Loucy (cell line): ENCODE results near the gene ALDH1A3.

ENCODE experiments used
- EZH2phosphoT487 ChIP-seq: fragments of 200-600 bp; IDR thresholded peaks from 2 replicates; pipeline ENCODE4 v1.6.1; 2018; ENCODE audit warnings: antibody characterized with exemption, mild to moderate bottlenecking, moderate library complexity, borderline replicate concordance
- TF ChIP-seq, protein P1 (sequence below): fragments of 200-600 bp; sonication (generic); conservative IDR thresholded peaks from 2 replicates; pipeline ENCODE4 v1.5.1; 2014; ENCODE audit warnings: mild to moderate bottlenecking, antibody characterized with exemption, low read length

DNA sequence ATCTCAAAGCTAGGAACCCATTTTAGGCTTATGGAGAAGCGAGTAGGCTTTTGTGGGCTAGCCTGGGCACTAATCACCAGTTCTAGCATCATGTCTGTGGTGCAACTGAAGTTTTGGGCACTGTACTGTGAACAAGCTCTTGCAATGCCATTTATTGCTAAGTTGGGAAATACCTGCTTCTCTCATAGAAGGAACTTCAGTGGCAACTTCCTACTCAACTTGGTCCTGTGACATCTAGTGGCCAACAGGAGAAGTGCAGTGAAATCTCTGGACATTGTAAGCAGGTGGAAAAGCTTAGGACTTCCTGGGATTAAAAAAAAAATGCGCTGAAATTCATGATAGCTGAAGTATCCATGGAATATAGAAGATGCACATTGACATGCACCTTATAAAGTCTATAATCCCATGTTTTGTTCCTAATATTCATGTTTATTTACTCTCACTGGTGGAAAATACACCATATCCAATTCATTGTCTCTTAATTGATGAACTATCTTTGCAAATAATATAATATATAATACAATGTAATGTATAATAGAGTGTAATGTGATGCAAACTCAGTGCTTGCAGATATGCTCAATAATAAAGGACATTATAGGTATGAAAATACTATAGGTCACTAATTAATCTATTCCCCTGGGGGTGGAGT, 6.5 kb upstream of the ALDH1A3 start:
- no peak for TF ChIP-seq EZH2phosphoT487
- TF ChIP-seq, protein P1, sequence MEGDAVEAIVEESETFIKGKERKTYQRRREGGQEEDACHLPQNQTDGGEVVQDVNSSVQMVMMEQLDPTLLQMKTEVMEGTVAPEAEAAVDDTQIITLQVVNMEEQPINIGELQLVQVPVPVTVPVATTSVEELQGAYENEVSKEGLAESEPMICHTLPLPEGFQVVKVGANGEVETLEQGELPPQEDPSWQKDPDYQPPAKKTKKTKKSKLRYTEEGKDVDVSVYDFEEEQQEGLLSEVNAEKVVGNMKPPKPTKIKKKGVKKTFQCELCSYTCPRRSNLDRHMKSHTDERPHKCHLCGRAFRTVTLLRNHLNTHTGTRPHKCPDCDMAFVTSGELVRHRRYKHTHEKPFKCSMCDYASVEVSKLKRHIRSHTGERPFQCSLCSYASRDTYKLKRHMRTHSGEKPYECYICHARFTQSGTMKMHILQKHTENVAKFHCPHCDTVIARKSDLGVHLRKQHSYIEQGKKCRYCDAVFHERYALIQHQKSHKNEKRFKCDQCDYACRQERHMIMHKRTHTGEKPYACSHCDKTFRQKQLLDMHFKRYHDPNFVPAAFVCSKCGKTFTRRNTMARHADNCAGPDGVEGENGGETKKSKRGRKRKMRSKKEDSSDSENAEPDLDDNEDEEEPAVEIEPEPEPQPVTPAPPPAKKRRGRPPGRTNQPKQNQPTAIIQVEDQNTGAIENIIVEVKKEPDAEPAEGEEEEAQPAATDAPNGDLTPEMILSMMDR = peak; percentile 96
